Retinal pigment epithelial cell (primary cell): ENCODE measurements around the gene ABR.

Source experiments
- DNase-seq: peaks from one replicate; pipeline ENCODE4 v3.0.0-alpha.2; 2010; ENCODE audit warnings: low read depth
- H3K4me3 ChIP-seq: 2 replicates; pipeline ENCODE4 v1.5.1; 2011; ENCODE audit warnings: mild to moderate bottlenecking, low read length, control low read depth, moderate library complexity
- TF ChIP-seq, protein P1 (sequence below): conservative IDR thresholded peaks from 2 replicates; pipeline ENCODE4 v1.5.1; 2011; ENCODE audit warnings: low read depth, low read length, control low read depth, inconsistent platforms

Gene ABR

DNA sequence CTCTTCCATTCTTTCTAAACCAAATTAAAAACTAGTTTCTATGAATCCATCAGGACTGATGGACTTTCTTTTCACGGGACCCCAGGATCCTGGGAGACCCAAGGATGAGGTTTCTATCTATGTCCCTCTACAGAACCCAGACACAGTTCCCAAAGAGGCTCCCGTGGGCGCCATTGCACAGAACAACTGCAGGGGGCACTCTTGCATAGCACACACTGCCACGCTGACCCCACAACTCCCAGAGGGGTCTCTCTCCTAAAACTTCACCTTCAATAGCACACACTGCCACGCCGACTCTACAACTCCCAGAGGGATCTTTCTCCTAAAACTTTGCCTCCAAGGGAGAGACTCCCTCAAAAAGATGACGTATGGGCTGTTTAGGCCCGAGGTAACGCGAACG is 9.0 kb downstream of the ABR start:
- no peak overlapping the region for H3K4me3 ChIP-seq
- DNase-seq, result no peak
- TF ChIP-seq, protein P1, sequence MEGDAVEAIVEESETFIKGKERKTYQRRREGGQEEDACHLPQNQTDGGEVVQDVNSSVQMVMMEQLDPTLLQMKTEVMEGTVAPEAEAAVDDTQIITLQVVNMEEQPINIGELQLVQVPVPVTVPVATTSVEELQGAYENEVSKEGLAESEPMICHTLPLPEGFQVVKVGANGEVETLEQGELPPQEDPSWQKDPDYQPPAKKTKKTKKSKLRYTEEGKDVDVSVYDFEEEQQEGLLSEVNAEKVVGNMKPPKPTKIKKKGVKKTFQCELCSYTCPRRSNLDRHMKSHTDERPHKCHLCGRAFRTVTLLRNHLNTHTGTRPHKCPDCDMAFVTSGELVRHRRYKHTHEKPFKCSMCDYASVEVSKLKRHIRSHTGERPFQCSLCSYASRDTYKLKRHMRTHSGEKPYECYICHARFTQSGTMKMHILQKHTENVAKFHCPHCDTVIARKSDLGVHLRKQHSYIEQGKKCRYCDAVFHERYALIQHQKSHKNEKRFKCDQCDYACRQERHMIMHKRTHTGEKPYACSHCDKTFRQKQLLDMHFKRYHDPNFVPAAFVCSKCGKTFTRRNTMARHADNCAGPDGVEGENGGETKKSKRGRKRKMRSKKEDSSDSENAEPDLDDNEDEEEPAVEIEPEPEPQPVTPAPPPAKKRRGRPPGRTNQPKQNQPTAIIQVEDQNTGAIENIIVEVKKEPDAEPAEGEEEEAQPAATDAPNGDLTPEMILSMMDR, result peak; percentile 27

DNA sequence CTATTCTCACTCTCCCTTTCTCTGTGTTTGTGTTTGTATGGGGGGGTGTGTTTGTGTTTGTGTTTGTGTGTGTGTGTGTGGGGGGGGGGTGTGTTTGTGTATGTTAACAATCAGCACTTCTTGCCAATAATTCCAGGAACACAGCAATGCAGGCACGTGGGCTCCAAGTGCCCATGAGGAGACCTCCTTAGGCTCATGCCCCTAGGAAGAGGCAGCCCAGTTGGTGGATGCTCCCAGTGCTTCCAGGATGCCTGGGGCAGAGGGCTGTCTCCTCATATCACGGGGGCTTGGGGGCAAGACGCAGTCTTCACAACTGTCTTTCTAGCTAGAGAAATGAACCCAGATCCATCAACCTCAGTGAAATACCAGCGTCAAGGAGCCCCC is 9.9 kb downstream of the ABR start:
- TF ChIP-seq, protein P1, result no peak
- H3K4me3 ChIP-seq, result no peak overlapping the region
- DNase-seq, result no peak

DNA sequence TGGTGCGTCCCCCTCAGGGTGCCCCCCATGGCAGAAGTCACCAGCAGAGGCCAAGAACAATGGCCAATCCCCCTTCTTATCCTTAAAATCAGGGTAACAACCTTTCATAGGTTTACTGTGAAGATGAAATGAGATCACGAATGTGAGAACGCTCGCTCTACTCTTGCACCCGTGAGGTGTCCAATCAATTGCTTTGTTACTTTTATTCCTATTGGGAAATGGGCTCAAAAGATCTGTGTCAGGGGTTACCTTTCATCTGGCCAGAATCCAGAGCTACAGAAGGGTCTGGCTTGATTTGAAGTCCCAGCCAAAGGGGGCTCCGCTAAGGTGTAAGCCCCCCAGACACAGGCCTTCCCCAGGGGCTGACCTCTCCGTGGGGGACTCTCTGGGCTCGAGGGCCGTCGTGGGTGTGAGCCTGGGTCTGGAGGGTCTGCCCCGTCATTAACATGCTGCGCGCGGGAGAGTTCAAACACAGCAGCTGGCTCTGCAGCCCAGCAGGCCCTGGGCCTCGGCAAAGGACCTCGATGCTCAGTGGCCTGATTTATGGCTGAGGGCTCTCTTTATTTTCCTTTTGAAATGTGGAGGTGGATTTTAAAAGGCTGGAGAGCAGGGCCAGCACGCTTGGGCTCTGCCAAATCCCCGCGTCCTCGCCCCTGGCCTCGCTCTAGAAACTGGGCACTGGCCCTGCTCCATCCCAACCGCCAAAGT is 10.4 kb downstream of the ABR start:
- TF ChIP-seq, protein P1, result no peak
- H3K4me3 ChIP-seq, result no peak overlapping the region

DNA sequence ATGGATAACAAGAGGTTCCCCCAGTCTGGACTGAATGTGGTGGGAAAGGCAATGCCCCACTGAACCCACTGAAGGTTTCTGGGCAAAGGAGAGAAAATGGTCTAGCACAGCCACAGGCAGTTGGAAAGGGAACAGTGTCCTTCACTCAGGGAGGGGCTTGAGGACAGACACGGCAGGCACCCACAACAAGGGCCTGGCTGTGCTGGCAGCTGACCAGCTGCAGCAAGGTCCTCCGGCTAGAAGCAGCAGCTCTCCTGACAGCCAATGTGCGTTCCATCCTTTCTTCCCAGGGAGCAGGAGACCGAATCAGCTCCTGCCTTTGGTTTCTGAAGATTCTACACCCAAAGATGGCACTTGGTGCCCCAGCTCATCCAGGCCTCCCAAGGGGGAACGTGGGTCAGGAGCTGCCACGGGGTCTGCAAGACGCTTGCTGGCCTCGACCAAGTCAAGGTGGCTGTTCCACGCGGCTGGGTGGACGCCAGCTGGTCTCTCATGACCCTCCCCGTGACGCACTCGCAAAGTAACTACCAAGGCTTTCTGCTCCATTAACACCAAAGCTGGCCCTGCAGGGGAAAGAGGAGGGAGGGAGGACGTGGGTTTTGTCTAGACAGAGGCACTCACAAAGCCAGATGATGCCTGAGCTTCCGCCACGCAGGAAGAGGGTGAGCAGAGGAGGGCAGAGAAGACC is 11.1 kb downstream of the ABR start:
- DNase-seq, result no peak
- TF ChIP-seq, protein P1, result no peak
- H3K4me3 ChIP-seq, result no peak overlapping the region

More for the DNA sequence above, 10.4 kb downstream of the ABR start:
- no peak for DNase-seq

DNA sequence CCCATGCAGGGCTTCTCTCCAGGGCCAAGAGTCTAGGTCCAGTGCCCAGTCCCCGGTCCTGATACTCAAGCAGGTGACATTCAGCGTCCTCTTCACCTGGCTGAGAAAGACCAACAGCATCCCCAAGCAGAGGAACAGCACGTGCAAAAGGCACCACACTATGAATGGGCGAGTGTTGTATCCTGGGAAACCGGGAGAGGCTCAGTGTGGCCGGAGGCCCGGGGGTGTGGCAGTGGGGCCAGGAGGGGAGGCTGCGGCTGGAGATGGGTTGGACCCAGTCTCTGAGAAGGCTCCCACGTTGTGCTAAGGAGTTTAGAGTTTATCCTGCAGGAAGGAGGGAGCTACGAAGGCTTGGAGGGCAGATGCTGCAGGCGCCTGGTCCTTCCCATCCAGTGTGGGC is 13.5 kb downstream of the ABR start:
- TF ChIP-seq, protein P1, result no peak
- DNase-seq, result no peak
- no peak overlapping the region for H3K4me3 ChIP-seq

DNA sequence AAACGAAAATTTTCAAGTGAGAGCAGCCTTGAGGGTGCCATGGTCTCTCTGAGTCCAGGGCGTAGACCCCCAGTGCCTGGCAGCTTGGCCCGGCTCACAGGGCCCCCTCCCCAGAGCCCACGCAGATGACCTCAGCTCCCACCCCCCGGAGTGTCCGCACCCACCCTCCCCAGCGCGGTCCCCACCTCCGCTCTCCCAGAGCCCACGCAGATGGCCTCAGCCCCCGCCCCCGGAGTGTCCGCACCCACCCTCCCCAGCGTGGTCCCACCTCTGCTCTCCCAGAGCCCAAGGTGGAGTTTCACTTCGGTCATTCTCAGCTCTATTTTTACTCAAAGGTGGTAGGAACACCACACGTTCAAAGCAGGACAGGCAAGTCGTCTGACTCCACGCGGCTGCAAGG is 13.9 kb downstream of the ABR start:
- no peak for DNase-seq
- TF ChIP-seq, protein P1, result no peak
- no peak overlapping the region for H3K4me3 ChIP-seq

DNA sequence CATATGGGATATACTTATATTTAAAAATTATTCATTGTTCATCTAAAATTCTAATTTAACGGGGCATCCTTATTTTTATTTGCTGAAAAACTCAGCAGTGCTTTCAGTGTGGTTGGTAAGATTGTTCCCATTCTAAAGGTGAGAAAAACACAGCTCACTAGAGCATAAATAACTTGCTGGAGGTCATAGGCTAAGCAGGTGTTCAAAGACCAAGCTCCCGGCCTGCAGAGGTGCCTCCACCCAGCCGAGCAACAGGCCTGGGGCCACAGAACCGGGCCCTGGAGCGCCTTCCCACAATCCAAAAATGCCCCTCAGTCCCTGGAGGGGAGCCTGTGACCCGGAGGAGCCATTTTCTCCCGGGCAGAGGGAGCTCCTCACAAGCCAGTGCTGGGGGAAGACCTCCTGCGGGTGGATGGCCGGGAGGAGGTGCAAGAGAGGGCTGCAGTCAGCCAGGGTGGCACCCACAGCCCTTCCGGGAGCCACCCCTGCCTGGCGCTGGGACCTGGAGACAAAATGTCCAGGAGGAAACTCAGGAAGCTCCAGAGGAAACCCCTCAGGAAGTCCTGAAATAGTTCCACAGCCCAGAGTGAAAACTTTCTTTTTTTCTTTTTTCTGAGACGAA is 14.7 kb downstream of the ABR start:
- TF ChIP-seq, protein P1, result no peak
- H3K4me3 ChIP-seq, result no peak overlapping the region
- no peak for DNase-seq
